Urothelium cell line (cell line): ENCODE data around the gene ADGRD1.

Source experiments
- DNase-seq: peaks from one replicate; pipeline ENCODE4 v3.0.0; 2011; ENCODE audit warnings: low spot score, mixed read lengths
- FAIRE-seq: peaks from 2 replicates; lab custom pipeline; 2011; peaks lifted over from hg19 to GRCh38; lab: Jason Lieb, UNC

Gene ADGRD1

DNA sequence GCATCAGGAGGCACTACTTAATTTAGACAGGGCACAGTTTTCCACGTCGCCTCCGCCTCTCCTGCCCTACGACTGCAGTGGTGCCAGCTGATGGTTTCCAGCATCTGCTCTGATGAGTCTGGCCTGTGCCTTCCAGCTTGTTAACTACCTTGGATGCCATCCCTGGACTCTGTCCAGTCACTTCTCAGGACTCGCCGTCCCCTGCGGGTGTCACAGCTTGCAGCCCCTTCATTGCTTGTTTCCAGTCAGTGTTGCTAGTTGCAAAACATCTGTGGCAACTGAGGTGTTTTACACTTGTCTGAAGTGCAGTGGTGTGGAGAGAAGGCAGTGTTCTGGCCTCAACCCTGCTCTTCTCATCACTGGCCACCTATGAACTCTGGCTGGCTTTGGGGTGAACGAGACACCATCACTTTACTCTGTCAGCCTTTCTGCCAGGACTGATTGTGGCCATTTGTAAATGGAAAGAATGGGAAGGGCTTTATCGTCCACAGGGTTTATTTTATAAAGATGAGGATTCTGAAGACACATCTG, 8.3 kb downstream of the ADGRD1 start:
- DNase-seq (no peak), FAIRE-seq (no peak)

- FAIRE-seq (no peak), DNase-seq (no peak)
Observed at GRCh38 chr12:130965214-130965613, 11.5 kb downstream of the ADGRD1 start.

DNA sequence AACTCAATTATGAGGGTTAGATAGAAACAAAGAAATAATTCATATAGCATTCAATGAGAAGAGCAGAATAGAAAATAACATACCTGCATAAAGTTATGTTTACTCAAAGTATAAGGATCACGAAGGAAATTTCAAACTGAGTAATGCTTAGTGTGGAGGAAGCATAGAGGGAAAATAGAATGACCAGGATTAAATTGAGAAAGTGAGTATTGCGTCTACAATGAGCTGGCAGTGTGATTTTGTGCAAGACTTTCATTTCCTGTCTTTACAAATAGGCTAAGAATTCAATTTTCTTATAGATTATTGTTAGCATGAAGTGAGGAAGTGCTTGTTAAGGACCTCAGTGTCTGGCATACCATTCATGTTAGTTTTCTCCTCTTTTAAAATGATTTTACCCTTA, 12.0 kb downstream of the ADGRD1 start:
- FAIRE-seq: no peak
- DNase-seq: no peak

GRCh38 chr12:130966443-130967030, 12.8 kb downstream of the ADGRD1 start:
- DNase-seq: no peak

DNA sequence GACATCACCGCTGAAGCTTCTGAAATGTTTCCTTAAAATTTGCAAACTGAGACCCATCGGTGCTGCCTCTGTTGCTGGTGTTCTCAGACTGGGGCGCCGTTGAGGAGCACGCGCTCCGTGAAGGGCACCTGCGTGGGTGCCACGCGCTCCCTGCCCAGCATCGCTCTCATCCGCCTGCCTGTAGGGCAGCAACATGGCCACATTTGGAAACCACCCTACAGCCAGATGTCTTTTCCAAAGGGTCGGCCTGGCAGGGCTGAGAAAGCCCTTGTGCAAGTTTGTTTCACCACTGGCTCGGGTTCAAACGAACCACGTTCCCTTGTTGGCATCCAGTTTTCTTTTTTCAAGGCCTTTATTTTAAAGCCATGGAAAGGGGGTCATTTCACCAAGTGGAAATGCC, 13.9 kb downstream of the ADGRD1 start:
- no peak for FAIRE-seq
- DNase-seq: no peak

More at GRCh38 chr12:130966443-130967030, 12.8 kb downstream of the ADGRD1 start:
- no peak for FAIRE-seq

GRCh38 chr12:130968611-130969010, 14.9 kb downstream of the ADGRD1 start:
- FAIRE-seq: no peak
- no peak for DNase-seq

- DNase-seq: no peak
- FAIRE-seq: no peak
Observed at GRCh38 chr12:130969223-130969622, 15.5 kb downstream of the ADGRD1 start.

DNA sequence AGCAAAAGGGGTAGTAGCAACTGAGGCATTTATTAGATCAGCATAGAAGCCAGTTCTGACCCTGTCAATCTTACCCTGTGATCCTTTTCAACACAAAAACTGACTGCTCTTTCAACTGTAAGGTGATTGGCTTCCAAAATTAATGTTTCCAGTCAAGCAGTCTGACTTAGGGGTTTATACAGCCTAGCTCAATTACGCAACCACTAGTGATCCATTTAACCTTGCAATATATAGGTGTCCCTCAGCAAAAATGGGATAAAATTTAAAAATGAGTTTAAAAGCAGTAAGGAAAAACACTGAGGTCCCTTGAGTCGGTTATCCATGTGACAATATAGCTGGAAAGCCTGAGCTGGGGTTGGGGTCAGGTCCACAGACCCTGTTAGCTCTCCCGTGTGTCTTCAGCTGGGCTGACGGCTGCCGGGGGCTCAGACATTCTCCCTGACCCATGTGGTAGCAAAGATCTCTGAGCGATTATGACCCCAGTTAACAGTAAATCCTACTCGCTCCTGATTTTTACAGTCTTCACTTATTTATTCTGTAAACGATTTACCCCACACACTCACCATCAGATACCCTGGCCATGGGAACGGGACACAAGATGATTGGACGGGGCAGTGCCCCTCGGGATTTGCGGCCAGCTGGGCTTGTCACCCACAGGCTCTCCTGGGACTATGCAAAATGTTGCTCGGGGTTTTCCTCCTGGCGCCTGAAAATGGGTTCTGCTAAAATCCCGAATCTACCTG, 16.6 kb downstream of the ADGRD1 start:
- DNase-seq: no peak
- FAIRE-seq: no peak

- DNase-seq (no peak), FAIRE-seq (no peak)
Observed at GRCh38 chr12:130970908-130971233, 17.2 kb downstream of the ADGRD1 start.

DNA sequence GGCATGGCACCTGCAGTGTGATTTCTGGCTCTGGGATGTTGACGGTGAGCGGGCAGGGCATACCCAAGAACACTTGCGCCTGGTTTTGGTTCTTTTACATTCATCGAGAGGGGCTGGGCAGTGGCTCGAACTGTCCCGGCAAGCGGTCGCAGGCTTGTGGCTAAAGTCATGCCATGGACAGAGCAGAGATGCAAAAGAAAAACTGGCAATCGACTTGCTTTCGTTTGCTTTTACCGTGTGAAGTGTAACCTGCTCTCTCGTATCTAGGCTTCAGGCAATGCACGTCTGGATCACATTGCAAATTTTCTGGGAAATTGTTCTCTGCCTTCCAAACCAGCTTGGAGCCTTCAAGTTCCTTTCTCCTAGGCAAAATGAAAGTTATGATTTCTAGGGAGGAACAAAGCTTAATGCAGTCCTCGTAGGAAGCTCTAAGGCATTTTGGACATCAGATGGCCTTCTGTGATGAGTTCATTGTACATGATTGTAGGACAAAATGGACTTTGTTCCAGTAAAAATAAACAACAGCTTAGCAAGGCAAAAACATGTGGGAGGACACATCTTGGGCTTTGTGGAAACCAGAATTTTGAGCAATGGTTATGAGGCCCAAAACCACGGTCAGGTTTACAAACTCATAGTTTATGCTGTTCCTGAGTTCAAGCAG, 18.3 kb downstream of the ADGRD1 start:
- DNase-seq (no peak), FAIRE-seq (no peak)

GRCh38 chr12:130972586-130972950, 18.9 kb downstream of the ADGRD1 start:
- no peak for FAIRE-seq
- DNase-seq: no peak

DNA sequence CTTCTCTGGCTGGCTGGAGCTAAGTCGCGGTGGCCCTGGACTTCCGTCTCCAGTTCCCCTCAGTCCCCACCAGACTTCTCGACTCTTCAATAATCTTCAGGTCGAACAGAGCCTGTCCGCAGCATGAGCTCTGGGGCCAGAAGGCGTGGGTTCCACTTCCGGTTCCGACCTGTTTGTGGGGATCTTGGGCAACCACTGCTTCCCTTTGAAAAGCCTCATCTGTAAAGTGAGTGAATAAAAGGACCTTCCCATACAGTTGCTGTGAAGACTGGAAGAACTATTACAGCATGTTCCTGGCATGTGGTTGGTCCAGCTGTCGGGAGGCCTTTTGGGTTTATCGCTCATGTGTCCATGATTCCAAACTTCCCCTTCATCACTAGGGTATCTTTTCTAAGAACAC, 19.4 kb downstream of the ADGRD1 start:
- FAIRE-seq (no peak), DNase-seq (no peak)

DNA sequence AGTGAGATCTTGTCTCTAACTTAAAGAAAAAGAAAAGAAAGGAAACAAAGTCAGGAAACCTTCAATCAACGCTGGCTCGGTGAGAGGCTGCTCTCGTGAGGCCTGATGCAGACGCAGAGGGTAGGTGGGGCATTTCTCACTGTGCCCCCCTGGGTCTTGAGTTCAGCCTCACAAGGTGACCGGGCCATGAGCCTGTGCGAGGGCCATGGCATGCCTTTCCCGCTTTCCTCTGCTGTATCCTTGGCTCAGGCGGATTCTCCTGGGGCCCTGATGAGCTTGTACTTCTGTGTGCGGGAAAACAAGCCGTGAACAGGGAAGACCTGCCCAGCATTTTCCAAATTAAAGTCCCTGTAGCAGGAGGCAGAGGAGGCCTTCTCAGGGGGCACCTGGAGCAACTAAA, 20.2 kb downstream of the ADGRD1 start:
- FAIRE-seq (no peak), DNase-seq (no peak)

DNA sequence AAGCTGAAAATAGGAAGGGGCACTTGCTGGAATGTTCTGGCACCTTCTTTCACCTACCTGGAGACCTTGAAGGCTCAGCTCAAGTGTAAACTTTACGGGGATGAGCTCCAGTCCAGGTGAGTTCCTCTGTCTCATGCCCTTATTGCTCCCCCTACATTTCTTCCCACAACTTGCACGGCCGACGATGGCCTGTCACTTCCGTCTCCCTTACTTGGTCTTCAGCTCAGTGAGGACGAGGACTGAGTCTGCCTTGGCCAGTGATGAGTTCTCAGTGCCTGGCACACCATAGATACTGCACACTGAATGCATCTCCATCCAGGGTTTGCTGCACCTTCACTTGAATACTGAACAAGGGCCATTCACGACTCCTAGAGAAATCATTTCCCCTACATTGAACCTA, 21.4 kb downstream of the ADGRD1 start:
- FAIRE-seq (no peak), DNase-seq (no peak)

DNA sequence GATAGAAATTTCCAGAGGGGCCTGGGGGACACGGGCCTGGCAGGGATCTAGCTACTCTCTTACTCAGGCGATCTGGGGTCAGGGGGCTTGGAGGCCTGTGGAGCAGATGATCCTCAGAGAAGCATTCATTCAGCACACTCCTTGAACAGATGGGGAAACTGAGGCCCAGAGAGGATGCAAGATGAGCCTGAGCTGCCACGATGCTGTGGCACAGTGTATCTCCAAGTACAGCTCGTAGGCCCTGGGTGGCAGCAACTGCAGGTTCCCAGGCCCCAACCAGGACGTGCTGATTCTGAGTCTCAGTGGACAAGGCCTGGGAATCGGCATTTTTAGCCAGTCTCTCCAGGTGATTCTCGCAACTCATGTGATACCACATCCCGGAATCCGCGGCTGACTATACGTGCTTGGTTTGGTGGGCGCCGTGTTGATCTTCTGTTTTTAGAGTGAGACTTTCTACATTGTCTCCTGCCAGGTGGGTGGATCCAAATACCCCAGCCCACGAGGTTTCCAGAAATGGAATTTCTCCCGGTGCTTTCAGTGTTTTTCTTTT, 22.5 kb downstream of the ADGRD1 start:
- FAIRE-seq: no peak
- no peak for DNase-seq

- DNase-seq: no peak
- no peak for FAIRE-seq
Observed at GRCh38 chr12:130977046-130977742, 23.5 kb downstream of the ADGRD1 start.

- no peak for FAIRE-seq
- DNase-seq: no peak
Observed at GRCh38 chr12:130977743-130978095, 24.0 kb downstream of the ADGRD1 start.

DNA sequence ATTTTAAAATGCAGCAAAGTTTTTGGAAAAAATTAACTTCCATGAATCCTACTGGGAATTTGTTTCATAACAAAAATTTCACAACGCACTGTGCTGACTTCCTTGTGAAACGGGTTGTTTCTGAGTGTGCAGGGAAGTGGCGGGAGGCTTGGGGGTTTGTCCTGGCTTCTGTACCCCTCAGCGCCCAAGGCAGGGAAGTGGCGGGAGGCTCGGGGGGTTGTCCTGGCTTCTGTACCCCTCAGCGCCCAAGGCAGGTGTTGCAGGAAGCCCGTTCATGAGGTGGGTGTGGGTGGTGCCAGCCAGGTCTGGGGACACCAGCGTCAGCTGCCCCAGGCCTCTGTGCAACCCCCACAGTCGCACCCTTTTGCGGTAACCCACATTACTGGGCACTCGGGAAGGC, 25.1 kb downstream of the ADGRD1 start:
- FAIRE-seq (no peak), DNase-seq (no peak)

DNA sequence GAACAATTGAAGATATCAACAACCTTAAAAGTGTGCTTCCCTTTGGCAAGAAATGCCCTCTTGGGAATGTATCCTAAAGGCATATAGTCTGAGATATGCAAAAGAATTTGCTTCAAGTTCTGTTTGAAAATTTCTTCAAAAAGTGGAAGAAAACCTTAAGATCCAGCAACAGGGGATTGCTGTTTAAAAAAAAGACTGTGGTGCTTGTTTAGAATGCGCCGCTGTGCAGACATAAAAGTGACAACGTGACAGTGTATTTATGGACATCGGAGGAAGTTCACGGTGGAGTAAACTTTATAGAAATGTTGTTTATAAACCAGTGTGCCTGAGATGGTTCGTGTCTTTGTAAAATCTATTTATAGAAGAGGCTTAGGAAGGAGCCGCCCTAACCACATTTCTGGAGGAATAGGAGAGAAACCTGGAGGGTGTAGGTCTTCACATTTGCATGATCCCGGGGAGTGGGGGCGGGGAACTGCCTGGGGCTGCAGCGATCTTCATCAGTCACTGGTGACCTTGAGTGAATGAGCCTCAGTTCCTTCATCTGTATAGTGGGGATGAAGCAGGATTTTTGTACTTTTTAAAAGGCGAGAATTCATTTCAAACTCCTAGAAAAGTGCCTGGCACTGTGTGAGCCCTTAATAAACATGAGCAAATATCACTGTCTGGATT, 27.5 kb downstream of the ADGRD1 start:
- FAIRE-seq: no peak
- no peak for DNase-seq

DNA sequence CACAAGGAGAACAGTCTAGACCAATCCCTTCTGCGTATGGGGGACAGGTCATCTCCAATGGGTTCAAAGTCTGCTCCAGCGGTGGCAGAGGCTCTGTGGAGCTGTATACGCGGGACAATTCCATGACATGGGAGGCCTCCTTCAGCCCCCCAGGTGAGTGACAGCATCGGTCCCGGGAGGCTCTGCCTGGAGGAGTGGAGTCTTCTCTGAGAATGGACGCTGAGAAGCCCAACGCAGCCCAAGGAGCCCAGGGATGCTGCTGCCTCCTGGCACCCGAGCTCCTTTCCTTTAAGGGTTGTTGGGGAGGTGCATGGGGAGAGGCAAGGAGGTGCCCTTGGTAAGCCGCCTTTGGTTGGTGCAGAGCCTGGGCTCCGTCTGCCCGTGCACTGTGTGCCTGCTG, 28.2 kb downstream of the ADGRD1 start:
- DNase-seq: no peak
- FAIRE-seq: no peak
